ENCODE measurements around the gene LCP1.

GRCh38 chr13:46101484-46102254 is 80.3 kb downstream of the LCP1 start:
- no peak for TF ChIP-seq EZH2 (IDR thresholded peaks at IDR 0.05; ENCODE audit: borderline replicate concordance, low read depth, low read length, poor library complexity, severe bottlenecking)
- TF ChIP-seq CTCF (conservative IDR thresholded peaks at IDR 0.05; ENCODE audit: low read depth, low read length) = no peak

Measured in A673 (cell line).